Naive thymus-derived CD4-positive, alpha-beta T cell (primary cell): ENCODE results near the gene NOL8. TPM values are rescaled to one million over a fixed set of nuclear protein-coding genes. Genes with fewer than 3 reads are reported as not detected.
A peak's percentile ranks its signal among the peaks of the same experiment; 100 is the strongest.

Experiments used
- ATAC-seq: fragments of 150-1000 bp; cut with Tn5 transposase; 2 replicates; pipeline ENCODE4 v1.10.0; 2021; ENCODE audit warnings: mild to moderate bottlenecking, moderate library complexity
- CTCF ChIA-PET: fragments of 350-600 bp; sonication (Branson Sonifier 250); formaldehyde crosslinking; loops from one replicate; lab custom pipeline; 2021; ENCODE audit warnings: antibody characterized with exemption; lab: Charles Lee
- POLR2A ChIA-PET: fragments of 350-600 bp; sonication (Branson Sonifier 250); formaldehyde crosslinking; loops from one replicate; lab custom pipeline; 2021; ENCODE audit warnings: antibody characterized with exemption, inconsistent platforms; lab: Charles Lee
- DNase-seq, 9 donors: peaks; one replicate each; pipeline versions ENCODE4 v3.0.0 to v3.0.0-alpha.2; 2020 to 2022; ENCODE audit warnings: mixed read lengths in 1 of 9
- H3K27ac ChIP-seq: one replicate; pipeline ENCODE4 v1.7.0; 2013; ENCODE audit warnings: mild to moderate bottlenecking, low read depth, low read length, moderate library complexity
- H3K27me3 ChIP-seq, 2 donors: one replicate each; pipeline ENCODE4 v1.7.0; 2013; ENCODE audit warnings: low read length in 2 of 2, mild to moderate bottlenecking in 2 of 2, moderate library complexity in 2 of 2; ENCODE audit not compliant: control insufficient read depth in 2 of 2, insufficient read depth in 2 of 2
- H3K36me3 ChIP-seq, 3 experiments: 1 replicate in 2 of 3; 2 replicates in 1 of 3; pipeline ENCODE4 v1.7.0; 2013; ENCODE audit warnings: low read length in 3 of 3, mild to moderate bottlenecking in 3 of 3, moderate library complexity in 1 of 3; ENCODE audit not compliant: insufficient read depth in 3 of 3, control insufficient read depth in 2 of 3
- H3K4me1 ChIP-seq, 2 donors: one replicate each; pipeline ENCODE4 v1.7.0; 2013; ENCODE audit warnings: low read length in 2 of 2, mild to moderate bottlenecking in 2 of 2, moderate library complexity in 1 of 2; ENCODE audit not compliant: control insufficient read depth in 2 of 2, insufficient read depth in 2 of 2
- H3K4me3 ChIP-seq: 2 replicates; pipeline ENCODE4 v1.7.0; 2013; ENCODE audit warnings: mild to moderate bottlenecking, low read length
- H3K9me3 ChIP-seq, 3 experiments: 1 replicate in 2 of 3; 2 replicates in 1 of 3; pipeline ENCODE4 v1.7.0; 2013; ENCODE audit warnings: low read length in 3 of 3; ENCODE audit not compliant: control insufficient read depth in 2 of 3
- H3K27ac Mint-ChIP-seq, 9 donors: one replicate each; pipeline ENCODE4 v1.8.0; 2020 to 2022; ENCODE audit warnings: mixed read lengths in 9 of 9, mild to moderate bottlenecking in 8 of 9, moderate library complexity in 5 of 9, inconsistent platforms in 2 of 9
- H3K27me3 Mint-ChIP-seq, 5 donors: one replicate each; pipeline ENCODE4 v1.8.0; 2021 to 2022; ENCODE audit warnings: mixed read lengths in 5 of 5, mild to moderate bottlenecking in 1 of 5
- H3K36me3 Mint-ChIP-seq, 5 donors: one replicate each; pipeline ENCODE4 v1.8.0; 2020 to 2022; ENCODE audit warnings: mixed read lengths in 5 of 5, mild to moderate bottlenecking in 3 of 5, inconsistent platforms in 1 of 5
- H3K4me1 Mint-ChIP-seq, 7 donors: one replicate each; pipeline ENCODE4 v1.8.0; 2020 to 2022; ENCODE audit warnings: mixed read lengths in 7 of 7, mild to moderate bottlenecking in 3 of 7, inconsistent platforms in 1 of 7
- H3K4me3 Mint-ChIP-seq, 10 donors: one replicate each; pipeline ENCODE4 v1.8.0; 2020 to 2022; ENCODE audit warnings: mild to moderate bottlenecking in 10 of 10, mixed read lengths in 10 of 10, moderate library complexity in 6 of 10, inconsistent platforms in 2 of 10
- H3K9me3 Mint-ChIP-seq, 11 donors: one replicate each; pipeline ENCODE4 v1.8.0; 2020 to 2022; ENCODE audit warnings: mixed read lengths in 11 of 11, mild to moderate bottlenecking in 4 of 11, inconsistent platforms in 1 of 11, moderate library complexity in 1 of 11
- intact Hi-C, 2 donors: fragments of 100-400 bp; cut with micrococcal nuclease; formaldehyde crosslinking; loops; one replicate each; pipeline ENCODE4 v1.15.1; 2023
- polyA plus RNA-seq, 2 donors: library from polyadenylated mRNA; unstranded; fragments of 300-500 nt; fragmentation: Illumina TruSeq; gene quantifications; one replicate each; pipeline ENCODE4 v1.2.3, GENCODE V29; 2021
- total RNA-seq, 6 experiments: library from RNA in 5 of 6; stranded (reverse) in 5 of 6; gene quantifications; 1 replicate in 5 of 6; 2 replicates in 1 of 6; pipeline ENCODE4 v1.2.3 and lab custom pipeline; 2021 to 2026

Gene NOL8
- total and polyA plus RNA-seq, 7 experiments from 2014 or later: 25.4 to 115 (median 63.4) TPM

DNA sequence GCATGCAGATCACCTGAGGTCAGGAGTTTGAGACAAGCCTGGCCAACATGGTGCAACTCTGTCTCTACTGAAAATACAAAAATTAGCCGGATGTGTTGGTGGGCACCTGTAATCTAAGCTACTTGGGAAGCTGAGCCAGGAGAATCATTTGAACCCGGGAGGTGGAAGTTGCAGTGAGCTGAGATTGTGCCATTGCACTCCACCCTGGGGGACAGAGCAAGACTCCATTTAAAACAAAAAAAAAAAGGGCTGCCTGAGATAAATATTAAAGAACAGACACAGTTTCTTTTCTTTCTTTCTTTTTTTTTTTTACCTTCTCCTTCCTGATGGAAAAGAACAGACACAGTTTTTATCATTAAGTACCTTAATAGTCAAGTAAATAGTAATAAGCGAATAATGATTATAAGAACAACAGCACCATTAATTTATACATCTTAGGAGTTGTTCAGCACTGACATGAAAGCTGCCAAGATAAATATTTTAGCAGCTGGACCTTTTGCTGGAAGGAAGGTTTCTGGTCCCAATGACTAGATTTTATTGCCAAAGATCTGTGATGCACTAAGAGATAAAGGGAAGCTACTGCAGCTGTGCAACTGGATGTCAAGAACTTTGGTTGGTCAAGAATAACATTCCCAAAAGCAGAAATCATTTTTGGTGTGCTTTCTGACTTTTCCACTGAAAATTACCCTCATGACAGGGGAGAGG lies 7.6 kb upstream of the NOL8 start:
- POLR2A ChIA-PET: no interaction called here
- Mint-ChIP-seq H3K27ac (no peak overlapping the region), H3K27me3 (no peaks in the 10 kb centered on the region), H3K4me1 (peaks cover 0 to 2% (median 0%) of the 10 kb centered on the region in 7 donors), H3K36me3 (peaks cover 0 to 14% (median 4%) of the 10 kb centered on the region in 5 donors), H3K9me3 (no peaks in the 10 kb centered on the region), H3K4me3 (no peak overlapping the region)
- intact Hi-C loops: no loop called here
- Histone ChIP-seq H3K9me3 (no peaks in the 10 kb centered on the region), H3K27me3 (no peaks in the 10 kb centered on the region), H3K27ac (no peak overlapping the region), H3K4me3 (no peak overlapping the region), H3K4me1 (no peaks in the 10 kb centered on the region), H3K36me3 (peaks cover 0 to 4% (median 0%) of the 10 kb centered on the region in 3 experiments)
- ATAC-seq (no peak), DNase-seq (no peak)
- CTCF ChIA-PET: no interaction called here

DNA sequence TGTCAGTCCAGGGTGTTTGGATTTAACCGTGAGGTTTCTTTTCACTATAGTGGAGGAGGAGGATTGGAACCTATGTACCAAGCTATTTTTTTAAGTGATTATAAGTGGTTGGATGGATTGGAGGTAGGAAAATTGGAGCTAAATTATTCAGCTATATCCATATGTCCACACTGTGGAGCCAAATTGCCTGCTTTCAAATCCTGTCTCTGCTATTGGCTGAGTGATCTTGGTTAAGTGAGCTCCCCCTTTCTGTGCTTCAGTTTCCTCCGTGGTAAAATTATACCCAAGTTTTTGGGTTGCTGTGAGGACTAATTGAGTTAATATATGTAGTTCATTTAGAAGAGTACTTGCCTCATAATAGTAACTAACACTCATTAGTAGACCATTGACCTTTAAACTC lies 3.1 kb upstream of the NOL8 start:
- Mint-ChIP-seq H3K27ac (no peak overlapping the region), H3K36me3 (peaks cover 0 to 5% (median 4%) of the 10 kb centered on the region in 5 donors), H3K4me1 (peaks cover 8 to 34% (median 27%) of the 10 kb centered on the region in 7 donors), H3K27me3 (no peaks in the 10 kb centered on the region), H3K4me3 (peak overlapping the region in 1 of 10 donors; percentile 27), H3K9me3 (no peaks in the 10 kb centered on the region)
- H3K4me1 ChIP-seq: peaks cover 11 to 12% of the 10 kb centered on the region in 2 donors
- H3K27me3 ChIP-seq: no peaks in the 10 kb centered on the region
- intact Hi-C loops: loop anchor here (5.0 to 10.0 kb wide), 4 partner anchors 79 to 1837 kb away; partner anchors contain the start of gene CARD19 (in 1 of the 2)
- H3K4me3 ChIP-seq: no peak overlapping the region
- ChIA-PET POLR2A (interaction anchor here (0.7 kb wide), 1 partner anchor 100 kb away, joined by 3 read pairs; no protein-coding TSS in a partner anchor), CTCF (interaction anchor here (1.4 kb wide), 1 partner anchor 188 kb away, joined by 3 read pairs; no protein-coding TSS in a partner anchor)
- no peak for ATAC-seq
- no peak for DNase-seq
- H3K27ac ChIP-seq: no peak overlapping the region
- H3K9me3 ChIP-seq: no peaks in the 10 kb centered on the region
- peaks cover 0 to 5% (median 0%) of the 10 kb centered on the region in 3 experiments for H3K36me3 ChIP-seq

DNA sequence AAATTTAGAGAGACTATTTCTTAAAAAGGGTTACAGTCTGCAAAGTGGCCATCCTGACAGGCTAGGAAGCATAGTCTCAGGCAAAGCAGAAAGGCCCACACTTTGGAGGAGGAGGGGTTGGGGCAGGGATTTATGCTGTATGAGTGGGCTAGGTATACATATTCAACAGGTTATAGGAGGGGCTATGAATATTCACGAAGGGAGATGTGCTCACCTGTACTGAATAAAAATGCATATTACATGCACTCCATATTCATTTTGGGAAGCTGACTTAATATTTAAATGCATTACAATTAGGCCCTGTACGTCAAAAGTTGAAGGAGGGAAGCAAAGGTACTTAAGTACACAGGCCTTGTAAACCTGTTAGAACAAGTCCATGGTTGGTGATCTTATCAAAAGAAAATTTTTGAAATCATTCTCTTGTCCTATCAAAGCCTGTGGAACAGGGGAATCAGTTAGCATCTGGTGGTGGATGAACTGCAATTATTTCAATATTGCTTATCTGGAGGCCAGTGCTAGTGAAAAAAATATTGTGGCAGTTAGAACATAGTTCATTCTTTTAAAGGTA lies 2.2 kb upstream of the NOL8 start:
- H3K27ac Mint-ChIP-seq: peak overlapping the region in 5 of 9 donors; percentile 12 to 99 (median 36)
- intact Hi-C loops: loop anchor here (5.0 to 10.0 kb wide), 4 partner anchors 80 to 1837 kb away; partner anchors contain the start of gene CARD19 (in 1 of the 2)
- ChIA-PET POLR2A (no interaction called here), CTCF (no interaction called here)
- H3K4me3 Mint-ChIP-seq: peak overlapping the region; percentile 94 to 100 (median 98)
- H3K4me1 Mint-ChIP-seq: peaks cover 8 to 41% (median 31%) of the 10 kb centered on the region in 7 donors
- H3K4me1 ChIP-seq: peaks cover 11 to 12% of the 10 kb centered on the region in 2 donors
- peaks cover 0 to 11% (median 0%) of the 10 kb centered on the region in 3 experiments for H3K36me3 ChIP-seq
- no peaks in the 10 kb centered on the region for H3K27me3 ChIP-seq
- H3K9me3 ChIP-seq: no peaks in the 10 kb centered on the region
- no peak for DNase-seq
- peaks cover 0 to 7% (median 5%) of the 10 kb centered on the region in 5 donors for H3K36me3 Mint-ChIP-seq
- no peak overlapping the region for H3K27ac ChIP-seq
- H3K4me3 ChIP-seq: no peak overlapping the region
- no peaks in the 10 kb centered on the region for H3K27me3 Mint-ChIP-seq
- ATAC-seq: no peak
- H3K9me3 Mint-ChIP-seq: no peaks in the 10 kb centered on the region

DNA sequence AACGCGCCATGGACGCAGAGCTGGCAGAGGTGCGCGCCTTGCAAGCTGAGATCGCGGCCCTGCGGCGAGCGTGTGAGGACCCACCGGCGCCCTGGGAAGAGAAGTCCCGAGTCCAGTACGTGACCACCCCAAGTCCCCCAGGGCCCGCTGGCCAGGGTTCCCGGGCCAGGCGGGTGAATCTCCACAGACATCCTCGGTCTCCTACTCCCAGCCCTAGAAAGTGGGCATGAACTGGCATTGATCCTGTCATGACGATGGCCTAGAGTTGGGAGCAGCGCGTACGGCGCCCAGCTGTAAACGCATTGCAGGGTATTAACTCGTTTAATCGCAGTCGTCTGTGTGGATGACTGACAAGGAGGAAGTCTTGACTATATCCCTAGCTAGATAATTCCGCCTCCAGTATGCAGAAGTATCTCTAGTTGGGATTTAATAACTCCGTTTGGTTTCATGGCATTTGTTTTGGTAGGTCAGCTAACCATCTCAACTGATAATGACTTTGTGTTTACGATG lies 896 bp upstream of the NOL8 start:
- peak overlapping the region; percentile 88 for H3K27ac ChIP-seq
- H3K27me3 ChIP-seq: no peaks in the 10 kb centered on the region
- peak overlapping the region; percentile 90 for H3K4me3 ChIP-seq
- ChIA-PET CTCF (no interaction called here), POLR2A (interaction anchor here (0.6 to 3.2 kb wide), 10 partner anchors 8 to 344 kb away, joined by 3 to 18 read pairs (median 4); partner anchors contain the start of genes IARS1, IPPK and SPTLC1)
- H3K36me3 Mint-ChIP-seq: peaks cover 0 to 8% (median 6%) of the 10 kb centered on the region in 5 donors
- DNase-seq (peak in 1 of 9 donors; percentile 7), ATAC-seq (no peak)
- H3K9me3 ChIP-seq: no peaks in the 10 kb centered on the region
- H3K4me3 Mint-ChIP-seq: peak overlapping the region; percentile 94 to 100 (median 98)
- H3K27ac Mint-ChIP-seq: peak overlapping the region; percentile 20 to 100 (median 98)
- H3K4me1 ChIP-seq: peaks cover 11 to 12% of the 10 kb centered on the region in 2 donors
- no peaks in the 10 kb centered on the region for H3K27me3 Mint-ChIP-seq
- no peaks in the 10 kb centered on the region for H3K9me3 Mint-ChIP-seq
- peaks cover 11 to 41% (median 35%) of the 10 kb centered on the region in 7 donors for H3K4me1 Mint-ChIP-seq
- intact Hi-C loops: loop anchor here (1.0 to 10.0 kb wide), 13 partner anchors 33 to 1841 kb away; partner anchors contain the start of genes IARS1 (in 2 of the 2), SPTLC1 (in 2 of the 2), CARD19 (in 1 of the 2) and FAM120AOS (in 1 of the 2)
- H3K36me3 ChIP-seq: peaks cover 0 to 18% (median 2%) of the 10 kb centered on the region in 3 experiments

DNA sequence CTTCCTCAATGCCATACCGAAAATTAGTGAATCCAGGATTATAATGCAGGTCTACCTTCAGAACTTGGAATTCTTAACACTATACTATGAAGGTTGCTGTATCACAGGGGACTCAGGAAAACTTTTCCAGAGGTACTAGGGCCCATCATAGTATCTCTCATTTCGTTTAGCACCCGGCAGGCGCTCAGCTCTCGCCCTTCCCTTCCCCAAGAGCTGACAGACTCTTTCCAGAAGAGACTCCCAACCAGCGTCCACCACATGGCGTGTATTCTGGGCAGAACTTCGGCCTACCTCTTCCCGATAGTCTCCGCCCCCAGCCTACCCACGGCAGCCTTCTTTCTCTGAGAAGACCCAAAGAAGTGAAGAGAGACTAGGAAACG lies 271 bp downstream of the NOL8 start:
- H3K4me1 ChIP-seq: peaks cover 11 to 12% of the 10 kb centered on the region in 2 donors
- DNase-seq: no peak
- Mint-ChIP-seq H3K9me3 (no peaks in the 10 kb centered on the region), H3K4me1 (peaks cover 18 to 41% (median 35%) of the 10 kb centered on the region in 7 donors), H3K36me3 (peaks cover 4 to 15% (median 9%) of the 10 kb centered on the region in 5 donors), H3K4me3 (peak overlapping the region; percentile 94 to 100 (median 98)), H3K27me3 (no peaks in the 10 kb centered on the region), H3K27ac (peak overlapping the region; percentile 97 to 100 (median 99))
- peak overlapping the region; percentile 90 for H3K4me3 ChIP-seq
- H3K27me3 ChIP-seq: no peaks in the 10 kb centered on the region
- ATAC-seq: peak; percentile 18
- CTCF ChIA-PET: no interaction called here
- H3K27ac ChIP-seq: peak overlapping the region; percentile 88
- intact Hi-C loops: loop anchor here (1.0 to 10.0 kb wide), 13 partner anchors 32 to 1842 kb away; partner anchors contain the start of genes IARS1 (in 2 of the 2), SPTLC1 (in 2 of the 2), CARD19 (in 1 of the 2) and FAM120AOS (in 1 of the 2)
- POLR2A ChIA-PET: interaction anchor here (0.6 to 3.2 kb wide), 11 partner anchors 23 to 1128 kb away, joined by 3 to 18 read pairs (median 4); partner anchors contain the start of genes IARS1 and IPPK
- peaks cover under 1 to 26% (median 4%) of the 10 kb centered on the region in 3 experiments for H3K36me3 ChIP-seq
- no peaks in the 10 kb centered on the region for H3K9me3 ChIP-seq

DNA sequence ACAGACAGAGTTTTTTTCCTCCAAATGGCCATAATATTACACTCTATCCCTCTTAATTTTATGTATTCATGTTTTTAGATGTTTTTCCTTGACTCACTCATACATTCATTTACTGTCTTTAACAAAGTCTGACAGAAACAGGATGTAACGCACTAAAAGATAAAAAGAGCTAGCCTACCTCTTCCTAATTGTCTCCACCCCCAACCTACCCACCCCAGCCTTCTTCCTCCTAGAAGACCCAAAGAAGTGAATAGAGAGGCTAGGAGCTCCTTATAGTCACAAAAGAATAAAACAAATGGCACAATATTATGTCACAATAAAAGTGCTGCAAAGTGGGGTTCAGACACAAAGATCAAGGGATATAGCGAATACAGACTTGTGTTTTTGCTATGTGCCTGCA lies 719 bp downstream of the NOL8 start:
- POLR2A ChIA-PET: interaction anchor here (0.6 to 3.2 kb wide), 8 partner anchors 16 to 346 kb away, joined by 3 to 18 read pairs (median 4); partner anchors contain the start of gene IPPK
- H3K27ac Mint-ChIP-seq: peak overlapping the region; percentile 97 to 100 (median 99)
- ATAC-seq: no peak
- Histone ChIP-seq H3K9me3 (no peaks in the 10 kb centered on the region), H3K4me1 (peaks cover 11 to 12% of the 10 kb centered on the region in 2 donors), H3K36me3 (peaks cover 4 to 30% (median 7%) of the 10 kb centered on the region in 3 experiments), H3K27ac (peak overlapping the region; percentile 88), H3K27me3 (no peaks in the 10 kb centered on the region), H3K4me3 (peak overlapping the region; percentile 90)
- DNase-seq: peak in 4 of 9 donors; percentile 1 to 16 (median 4)
- peaks cover 5 to 17% (median 12%) of the 10 kb centered on the region in 5 donors for H3K36me3 Mint-ChIP-seq
- CTCF ChIA-PET: no interaction called here
- H3K4me3 Mint-ChIP-seq: peak overlapping the region; percentile 94 to 100 (median 98)
- H3K4me1 Mint-ChIP-seq: peaks cover 18 to 41% (median 35%) of the 10 kb centered on the region in 7 donors
- no peaks in the 10 kb centered on the region for H3K9me3 Mint-ChIP-seq
- intact Hi-C loops: loop anchor here (2.0 to 10.0 kb wide), 4 partner anchors 770 to 1842 kb away; partner anchors contain the start of genes CARD19 (in 1 of the 2) and FAM120AOS (in 1 of the 2)
- H3K27me3 Mint-ChIP-seq: no peaks in the 10 kb centered on the region
